K562 (cell line): ENCODE data around the gene ZFP69B. TPM values are rescaled to one million over a fixed set of nuclear protein-coding genes. Genes with fewer than 3 reads are reported as not detected.

Experiments used
- DMBX1 ChIP-seq: fragments of 250-450 bp; sonication (Bioruptor Pico); IDR thresholded peaks from 2 replicates; pipeline ENCODE4 v1.8.0; 2022; ENCODE audit warnings: inconsistent platforms, mild to moderate bottlenecking, moderate library complexity, borderline replicate concordance
- E2F5 ChIP-seq: sonication (generic); formaldehyde crosslinking; IDR thresholded peaks from 2 replicates; pipeline ENCODE4 v1.8.0; 2022; ENCODE audit warnings: mild to moderate bottlenecking, missing genetic modification reagents
- E2F6 ChIP-seq, 2 experiments: IDR thresholded peaks; 2 replicates each; pipeline ENCODE4 v1.6.1; 2011; ENCODE audit warnings: borderline replicate concordance in 1 of 2, control low read depth in 1 of 2, low read depth in 1 of 2, low read length in 1 of 2, mild to moderate bottlenecking in 1 of 2, mixed read lengths in 1 of 2, moderate library complexity in 1 of 2; ENCODE audit not compliant: insufficient read depth in 1 of 2, insufficient read length in 1 of 2, poor library complexity in 1 of 2, severe bottlenecking in 1 of 2; ENCODE audit errors: extremely low read depth in 1 of 2
- FOSL1 ChIP-seq: fragments of 200-800 bp; sonication (Bioruptor generic); conservative IDR thresholded peaks from 2 replicates; pipeline ENCODE4 v1.6.1; 2016; ENCODE audit warnings: missing genetic modification characterization, missing compliant biosample characterization
- NRF1 ChIP-seq, 2 experiments: fragments of 450-650 bp; IDR thresholded peaks in 1 of 2; conservative IDR thresholded peaks in 1 of 2; 2 replicates each; pipeline ENCODE4 v1.6.1; 2014; ENCODE audit warnings: mild to moderate bottlenecking in 2 of 2
- SMAD2 ChIP-seq: fragments of 150-350 bp; IDR thresholded peaks from 2 replicates; pipeline ENCODE4 v1.6.1; 2014; ENCODE audit warnings: low read depth, mild to moderate bottlenecking, low read length
- TBL1XR1 ChIP-seq, 2 experiments: IDR thresholded peaks; 2 replicates each; pipeline ENCODE4 v1.6.1; 2012; ENCODE audit warnings: improper control_type of control experiment in 2 of 2, low read length in 2 of 2, mild to moderate bottlenecking in 1 of 2
- TBP ChIP-seq: optimal IDR thresholded peaks from 2 replicates; pipeline ENCODE3; 2011; ENCODE audit warnings: low read depth, low read length, improper control_type of control experiment
- ZBTB1 ChIP-seq: sonication (generic); formaldehyde crosslinking; IDR thresholded peaks from 2 replicates; pipeline ENCODE4 v1.8.1; 2023; ENCODE audit warnings: missing genetic modification reagents, low read depth, mild to moderate bottlenecking, borderline replicate concordance
- ZBTB11 ChIP-seq, 3 experiments: fragments of 200-800 bp in 1 of 3; fragments of 250-450 bp in 1 of 3; fragments of 450-650 bp in 1 of 3; sonication (Bioruptor Pico) in 1 of 3; sonication (Bioruptor generic) in 1 of 3; formaldehyde crosslinking in 1 of 3; IDR thresholded peaks; 2 replicates each; pipeline versions ENCODE4 v1.6.1 to v1.8.0; 2016 to 2022; ENCODE audit warnings: mild to moderate bottlenecking in 2 of 3, missing genetic modification characterization in 2 of 3, missing compliant biosample characterization in 1 of 3, moderate library complexity in 1 of 3
- ZBTB2 ChIP-seq: fragments of 450-650 bp; IDR thresholded peaks from 2 replicates; pipeline ENCODE4 v1.6.1; 2016; ENCODE audit warnings: antibody characterized with exemption
- ZNF592 ChIP-seq: fragments of 450-650 bp; IDR thresholded peaks from 2 replicates; pipeline ENCODE4 v1.6.1; 2017; ENCODE audit warnings: antibody characterized with exemption, mild to moderate bottlenecking
- polyA plus RNA-seq, 8 experiments: library from polyadenylated mRNA; depleted of rRNA in 4 of 8; stranded (reverse) in 5 of 8; unstranded in 3 of 8; fragments of >200 nt; fragmentation: Nextera tagmentation in 2 of 8; fragmentation: Illumina TruSeq in 1 of 8; extraction: Ambion mirVana in 2 of 8; extraction: Trizol in 1 of 8; gene quantifications; 2 replicates each; pipeline versions ENCODE4 v1.2.1 to v1.2.3, GENCODE V29; 2011 to 2014; ENCODE audit warnings: inconsistent platforms in 1 of 8, missing spikeins in 1 of 8
- total RNA-seq, 7 experiments: library from RNA; depleted of rRNA in 6 of 7; stranded (reverse); fragments of >200 nt in 6 of 7; fragmentation: Illumina TruSeq in 2 of 7; extraction: Trizol in 2 of 7; gene quantifications; 2 replicates each; pipeline versions ENCODE4 v1.2.1 to v1.2.3, GENCODE V29; 2011 to 2021; ENCODE audit warnings: low replicate concordance in 1 of 7

ZFP69B gene
- total and polyA plus RNA-seq, 9 of the 15 experiments (the other 6 are each of a cell fraction or from before 2014, with no cell fraction given), result 1.6 to 10.3 (median 8.4) TPM

GRCh38 chr1:40449684-40450494 is at the start of gene ZFP69B (continued):
- no peak for TF ChIP-seq E2F5
- peak in 1 of 2 experiments; percentile 50; a peak in 2 of 4 replicates for TF ChIP-seq TBL1XR1 (IDR thresholded peaks at IDR 0.05; ENCODE audit: low read length in 2 of 2)
- peak; percentile 75; the same call in 1 of the 2 replicates for TF ChIP-seq ZNF592
- TF ChIP-seq FOSL1 (tag), result 0 out of 2 replicates have a peak, but pooled peaks have one; percentile 8
- TF ChIP-seq E2F6 (IDR thresholded peaks at IDR 0.05; ENCODE audit: borderline replicate concordance in 1 of 2, extremely low read depth in 1 of 2, insufficient read depth in 1 of 2, insufficient read length in 1 of 2, low read depth in 1 of 2, low read length in 1 of 2, poor library complexity in 1 of 2, severe bottlenecking in 1 of 2), result peak; percentile 66 to 83
- peak; percentile 71 for TF ChIP-seq TBP
- peak; percentile 91 for TF ChIP-seq ZBTB2
- TF ChIP-seq ZBTB1 (CRISPR knock-in tag), result peak; percentile 96
- TF ChIP-seq SMAD2, result no peak
- TF ChIP-seq DMBX1 (CRISPR knock-in tag), result 0 out of 2 replicates have a peak, but pooled peaks have one; percentile 37
- TF ChIP-seq NRF1 (conservative IDR thresholded peaks at IDR 0.05 in 1 of 2, IDR thresholded peaks at IDR 0.05 in 1 of 2), result peak; percentile 98 to 99
- peak in 1 of 3 experiments; percentile 57; a peak in 1 of 6 replicates for TF ChIP-seq ZBTB11 (CRISPR knock-in tag; IDR thresholded peaks at IDR 0.05)
